ENCODE data around the gene SERGEF. TPM values are rescaled to one million over a fixed set of nuclear protein-coding genes. Genes with fewer than 3 reads are reported as not detected.

Gene SERGEF
- total RNA-seq, 2 donors from 2014 or later = 20.8 to 28.7 TPM

- Histone ChIP-seq H3K4me1 (no peaks in the 10 kb centered on the region), H3K9me3 (no peaks in the 10 kb centered on the region), H3K27me3 (no peaks in the 10 kb centered on the region), H3K36me3 (replicated peaks in 1 of 2; ENCODE audit: insufficient read depth in 1 of 2, low read depth in 2 of 2) (no peaks in the 10 kb centered on the region), H3K4me3 (no peak overlapping the region), H3K27ac (no peak overlapping the region)
- DNase-seq (no peak), ATAC-seq (no peak)
- intact Hi-C loops (cut with DNase I) = no loop called here
- WGBS, 2 donors = 81 to 86% methylated on average over 6 to 14 of the region's 14 CpGs
- TF ChIP-seq POLR2A (IDR thresholded peaks at IDR 0.05) = no peak
- no peak for TF ChIP-seq CTCF (IDR thresholded peaks at IDR 0.05)
These were observed 232.8 kb downstream of the SERGEF start for GRCh38 chr11:17779861-17780594.

DNA sequence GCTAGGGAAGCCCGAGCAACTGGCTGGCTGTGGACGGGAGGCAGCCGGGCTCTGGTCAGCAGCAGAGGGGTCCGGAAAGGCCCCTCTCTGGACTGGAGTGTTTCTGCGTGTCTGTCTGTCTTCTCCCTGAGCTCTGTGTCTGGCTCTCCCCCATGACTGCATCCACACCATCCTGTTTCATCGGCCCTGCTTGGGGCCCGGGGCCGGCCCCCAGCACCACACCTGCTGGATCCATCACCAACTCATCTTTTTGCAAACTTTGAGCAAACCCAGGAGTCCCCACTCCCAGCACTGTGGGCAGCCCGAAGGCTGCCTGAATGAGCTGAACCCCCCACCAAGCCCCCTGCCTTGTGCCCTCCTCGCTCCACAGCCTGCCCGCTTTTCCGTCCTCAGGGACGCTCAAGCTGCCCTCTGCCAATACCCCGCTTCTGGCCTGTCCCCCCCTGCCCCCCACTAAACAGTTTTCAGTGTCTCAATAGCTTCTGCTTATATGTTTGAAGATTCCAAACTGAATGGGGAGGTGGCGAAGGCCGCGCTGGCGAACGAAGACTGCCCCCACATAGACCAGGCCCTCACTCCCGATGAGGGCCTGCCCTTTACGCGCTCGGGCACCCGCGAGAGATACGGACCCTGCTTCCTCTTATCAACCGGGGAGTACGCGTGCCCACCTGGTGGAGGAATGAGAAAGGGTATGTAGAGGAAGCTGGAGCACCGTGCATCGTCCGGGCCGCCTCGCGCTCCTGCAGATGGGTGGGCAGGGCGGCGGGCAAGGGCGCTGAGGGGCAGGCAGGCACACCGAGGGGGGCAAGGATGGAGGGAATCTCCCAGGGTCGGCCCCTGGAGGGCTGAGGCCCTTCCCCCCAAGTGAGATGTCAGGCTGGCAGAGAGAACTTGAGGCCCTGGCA is 233.6 kb downstream of the SERGEF start:
- TF ChIP-seq POLR2A (IDR thresholded peaks at IDR 0.05) (no peak), CTCF (IDR thresholded peaks at IDR 0.05) (no peak)
- no peak for DNase-seq

GRCh38 chr11:17778352-17778751 is 234.5 kb downstream of the SERGEF start:
- TF ChIP-seq CTCF (IDR thresholded peaks at IDR 0.05) = no peak
- TF ChIP-seq POLR2A (IDR thresholded peaks at IDR 0.05) = no peak
- intact Hi-C loops (cut with DNase I) = no loop called here
- Histone ChIP-seq H3K9me3 (no peaks in the 10 kb centered on the region), H3K4me3 (no peak overlapping the region), H3K27me3 (no peaks in the 10 kb centered on the region), H3K4me1 (no peaks in the 10 kb centered on the region), H3K27ac (no peak overlapping the region), H3K36me3 (replicated peaks in 1 of 2; ENCODE audit: insufficient read depth in 1 of 2, low read depth in 2 of 2) (no peaks in the 10 kb centered on the region)
- WGBS, 2 donors = 77 to 97% methylated on average over 3 to 5 of the region's 5 CpGs
- DNase-seq (no peak), ATAC-seq (no peak)

More for the DNA sequence above, 233.6 kb downstream of the SERGEF start:
- H3K9me3 ChIP-seq = no peaks in the 10 kb centered on the region
- H3K27me3 ChIP-seq = no peaks in the 10 kb centered on the region
- 89 to 92% methylated on average over 40 of the region's 40 CpGs for WGBS, 2 donors
- no peaks in the 10 kb centered on the region for H3K36me3 ChIP-seq (replicated peaks in 1 of 2; ENCODE audit: insufficient read depth in 1 of 2, low read depth in 2 of 2)
- no peaks in the 10 kb centered on the region for H3K4me1 ChIP-seq
- no peak overlapping the region for H3K4me3 ChIP-seq
- ATAC-seq = no peak
- intact Hi-C loops (cut with DNase I) = no loop called here
- no peak overlapping the region for H3K27ac ChIP-seq

DNA sequence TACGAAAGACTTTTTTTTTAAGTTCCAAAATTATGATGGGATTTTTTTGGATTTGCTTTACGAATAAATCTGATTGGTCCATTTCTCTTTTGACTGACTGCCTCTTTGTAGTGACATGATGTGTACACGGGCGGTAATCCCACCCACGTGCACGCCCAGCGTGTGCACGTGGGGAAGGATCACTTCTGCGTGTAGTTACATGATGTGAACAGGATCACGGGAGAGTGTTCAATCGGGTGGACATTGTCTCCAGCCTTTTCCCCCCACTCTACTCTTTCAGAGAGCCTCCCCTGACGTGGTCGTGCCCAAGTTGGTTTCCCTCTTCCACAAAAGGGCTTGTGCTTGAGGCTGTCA is 235.1 kb downstream of the SERGEF start:
- Histone ChIP-seq H3K27ac (no peak overlapping the region), H3K9me3 (no peaks in the 10 kb centered on the region), H3K4me1 (no peaks in the 10 kb centered on the region), H3K4me3 (no peak overlapping the region), H3K27me3 (no peaks in the 10 kb centered on the region), H3K36me3 (replicated peaks in 1 of 2; ENCODE audit: insufficient read depth in 1 of 2, low read depth in 2 of 2) (no peaks in the 10 kb centered on the region)
- intact Hi-C loops (cut with DNase I) = no loop called here
- WGBS, 2 donors = 81 to 82% methylated on average over 13 of the region's 13 CpGs
- DNase-seq (no peak), ATAC-seq (no peak)
- TF ChIP-seq POLR2A (IDR thresholded peaks at IDR 0.05) (no peak), CTCF (IDR thresholded peaks at IDR 0.05) (no peak)

Data from body of pancreas (tissue), 4 donors.